ENCODE results near the gene ANKS1B.

- TF ChIP-seq, protein P1, sequence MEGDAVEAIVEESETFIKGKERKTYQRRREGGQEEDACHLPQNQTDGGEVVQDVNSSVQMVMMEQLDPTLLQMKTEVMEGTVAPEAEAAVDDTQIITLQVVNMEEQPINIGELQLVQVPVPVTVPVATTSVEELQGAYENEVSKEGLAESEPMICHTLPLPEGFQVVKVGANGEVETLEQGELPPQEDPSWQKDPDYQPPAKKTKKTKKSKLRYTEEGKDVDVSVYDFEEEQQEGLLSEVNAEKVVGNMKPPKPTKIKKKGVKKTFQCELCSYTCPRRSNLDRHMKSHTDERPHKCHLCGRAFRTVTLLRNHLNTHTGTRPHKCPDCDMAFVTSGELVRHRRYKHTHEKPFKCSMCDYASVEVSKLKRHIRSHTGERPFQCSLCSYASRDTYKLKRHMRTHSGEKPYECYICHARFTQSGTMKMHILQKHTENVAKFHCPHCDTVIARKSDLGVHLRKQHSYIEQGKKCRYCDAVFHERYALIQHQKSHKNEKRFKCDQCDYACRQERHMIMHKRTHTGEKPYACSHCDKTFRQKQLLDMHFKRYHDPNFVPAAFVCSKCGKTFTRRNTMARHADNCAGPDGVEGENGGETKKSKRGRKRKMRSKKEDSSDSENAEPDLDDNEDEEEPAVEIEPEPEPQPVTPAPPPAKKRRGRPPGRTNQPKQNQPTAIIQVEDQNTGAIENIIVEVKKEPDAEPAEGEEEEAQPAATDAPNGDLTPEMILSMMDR (IDR thresholded peaks at IDR 0.05) = no peak
- TF ChIP-seq POLR2A (IDR thresholded peaks at IDR 0.05) = no peak
Measured at GRCh38 chr12:99981639-99982190, 3.0 kb downstream of the ANKS1B start.
